HG02588 (cell line): ENCODE measurements around the gene FZD2.
"Not testable (repeated sequence)": the region's sequence is repeated elsewhere in the genome, so short reads cannot be mapped to it uniquely, and the experiment has no call there.

Experiments used
- ATAC-seq: cut with Tn5 transposase; IDR thresholded peaks from one replicate; pipeline ENCODE4 v1.9.1; 2021; ENCODE audit warnings: mild to moderate bottlenecking, moderate library complexity; ENCODE audit not compliant: unreplicated experiment

The FZD2 gene

DNA sequence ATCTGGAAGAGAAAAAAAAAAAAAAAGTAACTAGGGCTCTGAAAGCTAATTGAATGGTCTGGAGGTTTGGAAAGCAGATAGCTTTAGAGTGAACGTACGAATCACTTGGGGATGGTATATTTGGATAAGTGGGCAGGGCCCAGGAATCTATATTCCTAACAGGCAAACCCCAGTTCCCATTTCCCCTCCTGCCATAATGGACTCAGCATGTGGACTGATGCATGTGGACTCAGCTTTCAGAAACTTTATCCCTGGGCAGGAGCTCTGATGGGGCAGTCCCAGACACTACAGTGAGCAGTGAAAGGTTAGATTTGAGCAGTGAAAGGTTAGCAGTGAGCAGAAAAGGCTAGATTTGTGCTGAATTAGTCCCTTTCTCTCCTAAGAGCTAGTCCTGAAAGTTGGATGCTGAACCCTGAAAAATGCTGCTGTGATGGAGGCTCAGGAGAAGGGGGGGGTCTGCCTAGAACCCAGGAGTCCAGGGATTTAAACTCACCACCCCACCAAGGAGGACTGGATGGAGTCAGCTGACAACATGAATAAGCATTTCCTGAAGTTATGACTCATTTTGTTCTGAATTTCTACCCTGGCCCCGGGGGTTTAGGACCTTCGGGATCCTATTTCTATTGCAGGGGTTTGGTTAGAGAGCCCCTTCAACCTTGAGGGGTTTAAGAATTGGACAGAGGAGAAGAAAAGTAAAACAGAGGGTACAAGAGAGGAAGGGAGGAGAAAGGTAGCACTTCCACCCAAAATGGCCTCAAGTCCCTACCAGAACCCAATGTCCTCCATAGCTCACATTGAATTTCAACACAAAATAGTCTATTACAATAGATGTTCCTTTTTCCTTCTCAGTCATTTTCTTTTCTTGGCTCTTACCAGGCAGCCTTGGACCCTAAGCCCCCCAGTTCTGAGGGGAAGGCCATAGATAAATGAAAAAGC, 10.3 kb upstream of the FZD2 start:
- ATAC-seq = no peak

DNA sequence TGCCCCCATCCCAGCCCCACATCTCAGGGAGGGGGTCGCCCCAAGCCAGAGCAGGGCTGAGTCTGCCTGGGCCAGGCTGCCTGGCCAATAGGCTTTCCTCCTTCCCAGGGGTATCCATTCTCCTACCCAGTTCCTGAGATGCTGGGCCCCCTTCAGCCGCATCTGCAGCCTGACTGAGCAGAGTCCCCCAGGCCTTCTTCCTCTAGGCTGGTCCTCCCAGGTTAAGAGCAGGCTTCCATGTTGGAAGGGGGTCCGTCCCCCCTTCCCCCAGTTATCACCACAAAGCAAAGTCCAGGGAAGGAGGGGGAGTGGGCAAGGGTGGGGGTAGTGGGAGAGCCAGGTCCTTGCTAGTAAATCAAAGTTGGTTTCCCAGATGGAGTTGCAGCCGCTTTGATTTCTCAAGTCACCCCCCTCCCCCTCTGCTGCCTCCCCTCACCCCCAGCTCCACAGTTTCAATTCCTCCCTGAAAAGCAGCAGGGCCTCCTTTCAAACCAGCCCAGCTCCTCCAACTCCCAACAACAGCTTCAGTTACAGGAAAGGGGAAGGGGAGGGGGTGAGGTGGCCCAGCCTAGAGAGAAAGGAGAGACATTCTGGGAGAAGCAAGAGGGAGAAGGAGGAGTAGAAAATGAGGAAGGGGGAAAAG, 9.5 kb upstream of the FZD2 start:
- no peak for ATAC-seq

DNA sequence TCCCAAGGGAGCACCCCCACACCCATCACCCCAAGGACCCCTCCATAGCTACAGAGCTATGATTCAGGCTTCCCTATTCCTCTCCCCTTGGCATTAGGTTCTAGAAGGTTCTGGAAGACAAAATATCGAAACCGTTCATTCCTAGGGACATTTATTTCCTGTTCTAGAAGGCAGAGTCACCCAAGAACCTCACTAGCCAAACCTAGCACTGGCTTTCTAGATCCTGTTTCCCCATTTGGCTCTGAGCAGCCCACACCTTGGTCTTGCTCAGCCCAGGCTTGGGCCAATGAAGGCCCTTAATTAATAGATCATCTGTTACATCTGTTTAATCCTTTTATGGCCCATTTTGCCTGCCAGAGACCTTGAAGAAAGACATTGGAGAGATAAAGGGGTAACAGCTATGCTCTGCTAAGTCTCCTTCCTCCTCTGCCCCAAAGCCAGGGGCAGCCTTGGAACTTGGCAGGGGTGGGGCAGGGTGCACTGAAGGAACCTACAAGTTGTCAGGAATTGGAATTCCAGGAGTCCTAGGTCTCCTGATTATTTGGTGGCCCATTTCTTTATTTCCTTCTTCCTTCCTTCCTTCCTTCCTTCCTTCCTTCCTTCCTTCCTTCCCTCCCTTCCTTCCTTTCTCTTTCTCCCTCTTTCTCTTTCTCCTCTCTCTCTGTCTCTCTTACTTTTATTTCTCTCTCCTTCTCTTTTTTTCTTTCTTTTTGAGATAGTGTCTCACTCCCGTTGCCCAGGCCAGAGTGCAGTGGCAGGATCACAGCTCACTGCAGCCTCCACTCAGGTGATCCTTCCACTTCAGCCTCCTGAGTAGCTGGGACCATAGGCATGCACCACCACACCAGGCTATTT, 8.7 kb upstream of the FZD2 start:
- no peak for ATAC-seq

DNA sequence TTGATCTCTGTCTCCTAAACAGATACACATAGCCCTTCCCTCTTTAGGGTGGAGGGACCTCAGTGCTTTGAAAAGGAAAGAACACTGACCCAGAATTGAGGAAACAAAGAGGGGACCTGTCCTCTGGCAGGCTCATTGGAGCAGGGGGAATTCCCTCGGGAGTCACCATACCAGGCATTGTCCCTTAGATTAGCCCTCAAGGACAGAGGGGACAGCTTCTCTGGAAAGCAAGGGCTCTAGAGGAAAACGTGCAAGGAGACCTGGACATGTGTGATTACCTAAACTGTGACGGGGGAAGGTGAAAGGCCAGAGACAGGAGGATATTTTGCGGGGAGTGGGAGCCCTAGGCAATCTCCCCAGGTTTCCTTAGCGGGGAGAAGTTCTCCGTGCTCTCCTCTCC, 7.6 kb upstream of the FZD2 start:
- no peak for ATAC-seq

DNA sequence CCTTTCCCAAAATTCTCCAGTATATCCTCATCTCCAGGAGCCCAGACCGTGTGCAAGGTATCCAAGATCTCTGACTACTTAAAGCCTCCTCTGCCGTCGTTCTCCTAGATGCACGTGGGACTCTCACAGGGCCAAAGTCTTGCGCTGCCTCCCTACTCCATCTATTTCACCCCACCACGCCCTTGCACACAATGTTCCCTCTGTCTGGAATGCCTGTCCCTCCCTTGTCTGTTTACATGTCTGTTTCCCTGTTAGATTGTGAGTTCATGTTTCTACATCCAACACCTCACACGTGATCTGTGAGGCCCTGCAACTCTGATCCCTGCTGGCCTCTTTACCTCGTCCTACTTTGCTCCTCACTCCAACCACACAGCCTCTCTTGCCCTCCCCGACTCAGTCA, 4.9 kb upstream of the FZD2 start:
- no peak for ATAC-seq

DNA sequence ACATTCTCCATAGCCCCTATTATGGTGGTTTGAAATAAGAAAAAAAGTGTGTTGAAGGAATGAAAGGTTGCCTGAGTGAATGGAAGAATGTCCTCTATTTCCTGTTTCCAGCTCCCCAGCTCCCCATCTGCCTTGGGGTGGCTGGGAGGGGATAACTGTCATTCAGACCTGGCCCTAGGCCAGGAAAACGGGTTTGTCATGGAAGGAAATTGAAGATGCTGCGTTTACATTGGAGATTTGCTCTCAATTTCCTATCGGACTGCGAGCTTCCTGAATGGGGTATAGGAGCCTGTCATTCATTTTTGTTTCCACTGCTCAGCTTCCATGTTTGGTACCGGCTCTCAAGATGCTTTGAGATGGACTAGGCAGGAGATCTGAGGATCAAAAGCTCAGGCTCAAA, 2.2 kb upstream of the FZD2 start:
- ATAC-seq = no peak

DNA sequence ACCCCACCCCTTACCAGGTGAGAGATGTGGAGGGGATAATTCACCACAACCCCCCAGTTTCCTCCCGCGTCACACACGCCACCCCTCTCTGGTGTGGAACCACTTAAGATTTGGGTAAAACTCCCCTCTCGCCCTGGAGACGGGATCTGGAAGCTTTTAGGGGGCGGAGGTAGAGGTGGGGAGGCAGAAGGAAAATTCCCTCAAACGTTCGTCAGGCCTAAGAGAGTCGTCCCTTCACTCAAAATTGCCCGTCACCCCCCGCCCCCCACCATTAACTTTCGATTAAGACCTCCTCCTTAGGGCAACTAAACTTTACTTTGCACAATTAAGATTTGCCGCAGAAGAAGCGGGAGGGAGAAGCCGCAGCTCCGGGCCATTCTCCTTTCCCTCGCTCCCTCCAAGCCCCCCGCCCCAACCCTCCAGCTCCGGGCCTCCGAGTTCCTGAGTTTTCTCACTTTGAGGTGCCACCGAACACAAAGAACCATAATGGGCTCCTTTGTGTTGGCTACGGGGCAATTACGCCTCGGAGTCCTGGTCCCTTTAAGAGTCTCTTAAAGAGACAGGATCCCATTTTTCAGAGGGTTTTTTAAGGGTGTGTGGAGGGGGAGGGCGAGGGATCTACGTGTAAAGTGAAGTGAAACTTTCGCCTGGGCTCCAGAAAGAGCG, 985 bp upstream of the FZD2 start:
- no peak for ATAC-seq

DNA sequence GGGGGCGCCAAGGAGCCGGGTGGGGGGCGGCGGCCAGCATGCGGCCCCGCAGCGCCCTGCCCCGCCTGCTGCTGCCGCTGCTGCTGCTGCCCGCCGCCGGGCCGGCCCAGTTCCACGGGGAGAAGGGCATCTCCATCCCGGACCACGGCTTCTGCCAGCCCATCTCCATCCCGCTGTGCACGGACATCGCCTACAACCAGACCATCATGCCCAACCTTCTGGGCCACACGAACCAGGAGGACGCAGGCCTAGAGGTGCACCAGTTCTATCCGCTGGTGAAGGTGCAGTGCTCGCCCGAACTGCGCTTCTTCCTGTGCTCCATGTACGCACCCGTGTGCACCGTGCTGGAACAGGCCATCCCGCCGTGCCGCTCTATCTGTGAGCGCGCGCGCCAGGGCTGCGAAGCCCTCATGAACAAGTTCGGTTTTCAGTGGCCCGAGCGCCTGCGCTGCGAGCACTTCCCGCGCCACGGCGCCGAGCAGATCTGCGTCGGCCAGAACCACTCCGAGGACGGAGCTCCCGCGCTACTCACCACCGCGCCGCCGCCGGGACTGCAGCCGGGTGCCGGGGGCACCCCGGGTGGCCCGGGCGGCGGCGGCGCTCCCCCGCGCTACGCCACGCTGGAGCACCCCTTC, 484 bp downstream of the FZD2 start:
- no peak for ATAC-seq

DNA sequence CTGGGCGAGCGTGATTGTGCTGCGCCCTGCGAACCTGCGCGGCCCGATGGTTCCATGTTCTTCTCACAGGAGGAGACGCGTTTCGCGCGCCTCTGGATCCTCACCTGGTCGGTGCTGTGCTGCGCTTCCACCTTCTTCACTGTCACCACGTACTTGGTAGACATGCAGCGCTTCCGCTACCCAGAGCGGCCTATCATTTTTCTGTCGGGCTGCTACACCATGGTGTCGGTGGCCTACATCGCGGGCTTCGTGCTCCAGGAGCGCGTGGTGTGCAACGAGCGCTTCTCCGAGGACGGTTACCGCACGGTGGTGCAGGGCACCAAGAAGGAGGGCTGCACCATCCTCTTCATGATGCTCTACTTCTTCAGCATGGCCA, 1.0 kb downstream of the FZD2 start:
- no peak for ATAC-seq

DNA sequence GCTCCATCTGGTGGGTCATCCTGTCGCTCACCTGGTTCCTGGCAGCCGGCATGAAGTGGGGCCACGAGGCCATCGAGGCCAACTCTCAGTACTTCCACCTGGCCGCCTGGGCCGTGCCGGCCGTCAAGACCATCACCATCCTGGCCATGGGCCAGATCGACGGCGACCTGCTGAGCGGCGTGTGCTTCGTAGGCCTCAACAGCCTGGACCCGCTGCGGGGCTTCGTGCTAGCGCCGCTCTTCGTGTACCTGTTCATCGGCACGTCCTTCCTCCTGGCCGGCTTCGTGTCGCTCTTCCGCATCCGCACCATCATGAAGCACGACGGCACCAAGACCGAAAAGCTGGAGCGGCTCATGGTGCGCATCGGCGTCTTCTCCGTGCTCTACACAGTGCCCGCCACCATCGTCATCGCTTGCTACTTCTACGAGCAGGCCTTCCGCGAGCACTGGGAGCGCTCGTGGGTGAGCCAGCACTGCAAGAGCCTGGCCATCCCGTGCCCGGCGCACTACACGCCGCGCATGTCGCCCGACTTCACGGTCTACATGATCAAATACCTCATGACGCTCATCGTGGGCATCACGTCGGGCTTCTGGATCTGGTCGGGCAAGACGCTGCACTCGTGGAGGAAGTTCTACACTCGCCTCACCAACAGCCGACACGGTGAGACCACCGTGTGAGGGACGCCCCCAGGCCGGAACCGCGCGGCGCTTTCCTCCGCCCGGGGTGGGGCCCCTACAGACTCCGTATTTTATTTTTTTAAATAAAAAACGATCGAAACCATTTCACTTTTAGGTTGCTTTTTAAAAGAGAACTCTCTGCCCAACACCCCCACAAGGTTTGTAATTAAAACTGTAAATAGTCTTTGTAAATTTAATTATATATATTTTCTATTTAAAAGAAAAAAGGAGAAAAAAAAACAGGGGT, 1.7 kb downstream of the FZD2 start:
- no peak for ATAC-seq

DNA sequence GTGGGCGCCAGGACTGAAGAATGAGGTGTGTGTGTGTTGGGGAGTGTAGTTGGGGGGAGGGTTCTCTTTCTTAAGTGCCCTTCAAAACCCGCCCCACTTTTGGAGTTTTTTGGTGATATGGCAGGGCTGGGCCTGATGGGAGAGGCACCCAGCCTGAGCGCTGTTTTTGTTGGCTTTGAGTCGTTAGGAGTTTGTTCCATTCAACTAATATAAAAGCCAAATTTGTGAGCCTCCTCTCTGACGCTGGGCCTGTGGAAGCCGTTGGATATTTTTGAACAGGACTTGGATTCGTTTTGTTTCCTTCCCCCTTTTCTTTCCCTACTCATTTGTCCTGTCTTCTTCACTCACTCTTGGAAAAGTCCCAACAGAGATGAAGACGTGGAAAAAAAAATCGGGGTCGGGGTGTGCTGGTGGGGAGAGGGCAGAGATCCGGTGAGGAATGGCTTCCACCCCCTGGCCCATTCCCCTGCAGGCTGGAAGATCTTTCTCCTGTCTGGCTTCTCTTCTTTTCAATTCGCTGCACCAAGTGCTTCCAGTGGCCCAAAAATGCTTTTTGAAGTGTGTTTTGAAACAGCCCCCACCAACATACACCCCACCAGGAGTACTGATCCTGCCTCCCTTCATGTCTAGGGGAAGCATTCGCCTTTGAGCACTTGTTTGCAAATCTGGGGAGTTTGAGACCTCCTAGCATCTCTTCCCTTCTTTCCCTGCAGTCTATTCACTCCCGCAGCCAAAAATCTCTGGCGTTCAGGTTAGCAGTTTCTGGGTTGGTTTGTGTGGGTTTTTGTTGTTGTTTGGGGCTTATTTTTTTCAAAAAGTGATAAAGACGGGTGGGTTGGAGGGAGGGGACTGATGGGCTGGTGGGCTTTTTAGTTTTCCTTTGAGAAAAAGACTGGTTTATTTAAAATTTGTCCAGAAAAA, 2.6 kb downstream of the FZD2 start:
- ATAC-seq = no peak

DNA sequence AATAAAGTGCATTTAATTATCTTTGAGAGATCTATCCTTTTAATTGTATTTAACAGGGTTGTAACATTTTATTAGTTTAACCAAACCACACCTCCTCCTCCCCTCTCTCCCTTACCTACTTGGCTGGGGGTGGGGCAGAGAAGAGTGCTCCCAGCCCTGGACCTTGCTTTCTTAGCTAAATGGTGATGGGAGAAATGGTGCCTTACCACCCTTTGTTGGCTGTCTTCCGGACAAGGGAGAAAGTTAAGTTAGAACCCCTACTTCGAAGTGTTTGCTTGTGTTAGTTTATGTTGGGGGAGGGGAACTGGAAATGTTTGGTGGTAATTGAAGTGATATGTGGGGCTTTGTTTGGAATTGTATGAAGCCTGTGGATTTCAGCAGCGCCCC, 3.9 kb downstream of the FZD2 start:
- ATAC-seq = no peak

DNA sequence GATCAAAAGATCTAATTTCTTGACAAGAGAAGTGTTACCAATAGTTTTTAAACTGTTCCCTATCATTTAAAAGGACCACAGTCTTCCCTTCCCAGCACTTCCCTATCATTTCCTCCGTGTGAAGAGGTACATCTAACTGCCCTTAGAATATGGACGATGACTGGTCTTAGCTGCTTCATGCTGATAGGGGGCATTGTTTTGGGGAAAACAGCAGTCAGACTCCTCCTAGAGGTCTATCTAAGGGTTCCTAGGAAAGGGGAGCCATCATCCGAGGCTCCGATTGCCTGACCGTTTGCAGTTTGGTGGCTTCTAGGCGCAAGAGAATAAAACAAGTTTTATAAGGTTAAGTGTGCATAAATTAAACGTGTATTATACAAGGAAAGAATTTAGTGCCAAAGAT, 7.1 kb downstream of the FZD2 start:
- no peak for ATAC-seq

DNA sequence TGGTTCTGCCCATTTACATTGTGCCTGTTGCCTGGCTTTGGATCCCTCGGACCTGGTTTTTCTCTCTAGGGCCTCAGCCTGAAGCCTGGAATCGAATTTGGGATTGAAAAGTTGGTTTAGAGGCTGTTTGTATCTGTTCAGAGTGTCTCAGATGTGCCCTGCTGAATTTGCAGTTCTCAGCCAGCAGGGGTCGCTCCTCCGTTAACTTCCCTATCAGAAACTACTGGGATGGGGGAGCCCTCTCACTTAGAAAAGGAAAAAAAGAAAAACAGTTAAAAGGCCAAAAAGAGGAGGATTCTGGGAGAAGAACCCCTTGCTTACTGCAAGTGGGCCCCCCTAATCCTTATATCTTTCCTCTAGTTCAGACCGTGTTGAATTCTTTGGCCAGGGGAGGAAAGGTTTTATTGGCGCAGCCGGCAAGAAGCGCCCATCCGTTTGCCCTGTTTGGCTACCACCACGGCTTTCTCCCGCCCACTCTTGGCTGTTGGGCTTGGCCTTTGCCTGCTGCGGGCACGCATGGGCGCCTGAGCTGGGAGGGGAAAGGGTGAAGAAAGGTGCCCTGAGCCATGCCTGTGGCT, 8.7 kb downstream of the FZD2 start:
- no peak for ATAC-seq

DNA sequence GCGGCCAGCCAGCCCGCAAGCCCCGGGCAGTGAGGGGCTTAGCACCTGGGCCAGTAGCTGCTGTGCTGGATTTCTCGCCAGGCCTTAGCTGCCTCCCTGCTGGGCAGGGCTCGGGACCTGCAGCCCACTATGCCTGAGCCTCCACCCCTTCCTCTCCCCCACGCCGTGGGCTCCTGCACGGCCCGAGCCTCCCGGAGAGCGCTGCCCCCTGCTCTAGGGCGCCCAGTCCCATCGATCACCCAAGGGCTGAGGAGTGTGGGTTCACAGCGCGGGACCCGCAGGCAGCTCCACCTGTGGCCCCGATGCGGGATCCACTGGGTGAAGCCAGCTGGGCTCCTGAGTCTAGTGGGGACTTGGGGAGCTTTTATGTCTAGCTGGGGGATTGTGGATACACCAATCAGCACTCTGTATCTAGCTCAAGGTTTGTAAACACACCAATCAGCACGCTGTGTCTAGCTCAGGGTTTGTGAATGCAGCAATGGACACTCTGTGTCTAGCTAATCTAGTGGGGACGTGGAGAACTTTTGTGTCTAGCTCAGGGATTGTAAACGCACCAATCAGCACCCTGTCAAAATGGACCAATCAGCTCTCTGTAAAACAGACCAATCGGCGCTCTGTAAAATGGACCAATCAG, 11.1 kb downstream of the FZD2 start:
- ATAC-seq = not testable (repeated sequence)

DNA sequence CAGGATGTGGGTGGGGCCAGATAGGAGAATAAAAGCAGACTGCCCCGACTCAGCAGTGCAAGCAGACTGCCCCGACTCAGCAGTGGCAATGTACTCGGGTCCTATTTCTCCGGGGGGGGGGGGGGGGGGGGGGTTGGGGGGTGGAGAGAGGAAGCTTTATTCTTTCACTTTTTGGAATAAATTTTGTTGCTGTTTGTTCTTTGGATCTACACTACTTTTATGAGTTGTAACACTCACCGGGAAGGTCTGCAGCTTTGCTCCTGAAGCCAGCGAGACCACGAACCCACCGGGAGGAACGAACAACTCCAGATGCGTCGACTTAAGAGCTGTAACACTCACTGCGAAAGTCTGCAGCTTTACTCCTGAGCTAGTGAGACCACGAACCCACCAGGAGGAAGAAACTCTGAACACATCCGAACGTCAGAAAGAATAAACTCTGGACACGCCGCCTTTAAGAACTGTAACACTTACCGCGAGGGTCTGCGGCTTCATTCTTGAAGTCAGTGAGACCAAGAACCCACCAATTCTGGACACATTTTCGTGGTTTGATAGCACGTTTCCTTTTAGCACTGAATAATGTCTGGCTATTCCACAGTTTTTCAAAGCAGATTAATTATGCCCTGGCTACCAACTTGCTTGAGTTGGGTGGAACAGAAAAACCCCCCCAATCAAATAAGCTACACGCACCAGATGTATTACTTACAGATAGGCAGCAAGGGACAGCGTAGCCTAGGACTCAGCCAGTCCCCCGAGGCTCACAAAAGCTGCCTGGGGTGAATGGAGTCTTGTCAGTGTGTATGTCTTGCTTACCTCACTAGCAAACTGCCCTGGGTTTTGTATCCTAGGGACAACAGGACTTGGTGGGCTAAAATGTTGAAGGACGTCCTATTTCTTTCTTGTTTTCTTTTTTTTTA, 11.9 kb downstream of the FZD2 start:
- no peak for ATAC-seq

DNA sequence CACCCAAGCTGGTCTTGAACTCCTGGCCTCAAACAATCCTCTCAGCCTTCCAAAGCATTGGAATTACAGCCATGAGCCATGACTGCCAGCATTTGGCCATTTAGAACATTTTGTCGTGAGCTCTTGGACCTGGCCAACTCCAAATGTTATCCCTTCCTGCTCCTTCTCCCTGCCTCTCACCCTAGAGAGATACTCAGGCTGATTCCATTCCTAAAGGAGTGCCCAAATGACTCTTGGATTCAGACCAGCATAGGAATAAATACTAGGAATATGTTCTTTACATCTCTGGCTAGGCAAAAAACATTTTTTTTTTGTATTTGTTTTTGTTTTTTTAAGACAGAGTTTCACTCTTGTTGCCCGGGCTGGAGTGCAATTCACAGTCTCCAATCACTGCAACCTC, 15.5 kb downstream of the FZD2 start:
- no peak for ATAC-seq
